Measurements from ENCODE around the gene SCN1A. TPM values are rescaled to one million over a fixed set of nuclear protein-coding genes. Genes with fewer than 3 reads are reported as not detected.

SCN1A gene
- total and polyA plus RNA-seq, 4 donors, result 2.1 to 32.6 (median 14.5) TPM

GRCh38 chr2:166091439-166091838, 36.4 kb downstream of the SCN1A start:
- Histone ChIP-seq H3K9ac (ENCODE audit: insufficient read depth in 1 of 2, low read length in 2 of 2) (no peak overlapping the region), H3K9me3 (ENCODE audit: control insufficient read depth in 4 of 4, insufficient read depth in 3 of 4, low read length in 3 of 4) (no peaks in the 10 kb centered on the region), H3K27ac (ENCODE audit: low read depth in 1 of 2, low read length in 1 of 2) (no peak overlapping the region), H3K4me1 (ENCODE audit: control insufficient read depth in 5 of 5, insufficient read depth in 5 of 5, low read length in 5 of 5) (no peaks in the 10 kb centered on the region), H3K36me3 (ENCODE audit: control insufficient read depth in 4 of 4, insufficient read depth in 4 of 4, low read length in 4 of 4) (no peaks in the 10 kb centered on the region), H3K4me3 (no peak overlapping the region), H3K27me3 (ENCODE audit: control insufficient read depth in 3 of 3, insufficient read depth in 3 of 3, low read length in 2 of 3) (no peaks in the 10 kb centered on the region)
- TF ChIP-seq CTCF (IDR thresholded peaks at IDR 0.05; ENCODE audit: control extremely low read depth, extremely low read depth), result no peak
- 45 to 47% methylated on average over 3 of the region's 3 CpGs for WGBS, 2 donors
- DNase-seq (peak in 1 of 3 donors; percentile 30), ATAC-seq (ENCODE audit: insufficient read depth, low FRiP score) (no peak)

- H3K36me3 ChIP-seq (ENCODE audit: control insufficient read depth in 4 of 4, insufficient read depth in 4 of 4, low read length in 4 of 4), result no peaks in the 10 kb centered on the region
- H3K4me3 ChIP-seq, result no peak overlapping the region
- H3K9me3 ChIP-seq (ENCODE audit: control insufficient read depth in 4 of 4, insufficient read depth in 3 of 4, low read length in 3 of 4), result no peaks in the 10 kb centered on the region
- no peaks in the 10 kb centered on the region for H3K4me1 ChIP-seq (ENCODE audit: control insufficient read depth in 5 of 5, insufficient read depth in 5 of 5, low read length in 5 of 5)
- no peak overlapping the region for H3K27ac ChIP-seq (ENCODE audit: low read depth in 1 of 2, low read length in 1 of 2)
- no peaks in the 10 kb centered on the region for H3K27me3 ChIP-seq (ENCODE audit: control insufficient read depth in 3 of 3, insufficient read depth in 3 of 3, low read length in 2 of 3)
- no peak for TF ChIP-seq CTCF (IDR thresholded peaks at IDR 0.05; ENCODE audit: control extremely low read depth, extremely low read depth)
- ATAC-seq (ENCODE audit: insufficient read depth, low FRiP score) (no peak), DNase-seq (peak in 1 of 3 donors; percentile 40)
- H3K9ac ChIP-seq (ENCODE audit: insufficient read depth in 1 of 2, low read length in 2 of 2), result no peak overlapping the region
- 19 to 38% methylated on average over 5 of the region's 5 CpGs for WGBS, 2 donors
These were observed 36.9 kb downstream of the SCN1A start for GRCh38 chr2:166090908-166091307.

- DNase-seq (peak in 1 of 3 donors; percentile 30), ATAC-seq (ENCODE audit: insufficient read depth, low FRiP score) (no peak)
- no peak for TF ChIP-seq CTCF (IDR thresholded peaks at IDR 0.05; ENCODE audit: control extremely low read depth, extremely low read depth)
- H3K27ac ChIP-seq (ENCODE audit: low read depth in 1 of 2, low read length in 1 of 2), result no peak overlapping the region
- no peak overlapping the region for H3K4me3 ChIP-seq
- no peaks in the 10 kb centered on the region for H3K9me3 ChIP-seq (ENCODE audit: control insufficient read depth in 4 of 4, insufficient read depth in 3 of 4, low read length in 3 of 4)
- no peaks in the 10 kb centered on the region for H3K4me1 ChIP-seq (ENCODE audit: control insufficient read depth in 5 of 5, insufficient read depth in 5 of 5, low read length in 5 of 5)
- H3K27me3 ChIP-seq (ENCODE audit: control insufficient read depth in 3 of 3, insufficient read depth in 3 of 3, low read length in 2 of 3), result no peaks in the 10 kb centered on the region
- no peaks in the 10 kb centered on the region for H3K36me3 ChIP-seq (ENCODE audit: control insufficient read depth in 4 of 4, insufficient read depth in 4 of 4, low read length in 4 of 4)
- 75 to 85% methylated on average over 2 of the region's 2 CpGs for WGBS, 2 donors
- H3K9ac ChIP-seq (ENCODE audit: insufficient read depth in 1 of 2, low read length in 2 of 2), result no peak overlapping the region
These were observed 37.5 kb downstream of the SCN1A start for GRCh38 chr2:166090346-166090745.

- no peak for TF ChIP-seq CTCF (IDR thresholded peaks at IDR 0.05; ENCODE audit: control extremely low read depth, extremely low read depth)
- Histone ChIP-seq H3K9ac (ENCODE audit: insufficient read depth in 1 of 2, low read length in 2 of 2) (no peak overlapping the region), H3K9me3 (ENCODE audit: control insufficient read depth in 4 of 4, insufficient read depth in 3 of 4, low read length in 3 of 4) (no peaks in the 10 kb centered on the region), H3K4me1 (ENCODE audit: control insufficient read depth in 5 of 5, insufficient read depth in 5 of 5, low read length in 5 of 5) (peaks cover 0 to under 1% (median 0%) of the 10 kb centered on the region in 5 donors), H3K36me3 (ENCODE audit: control insufficient read depth in 4 of 4, insufficient read depth in 4 of 4, low read length in 4 of 4) (no peaks in the 10 kb centered on the region), H3K27ac (ENCODE audit: low read depth in 1 of 2, low read length in 1 of 2) (no peak overlapping the region), H3K4me3 (no peak overlapping the region), H3K27me3 (ENCODE audit: control insufficient read depth in 3 of 3, insufficient read depth in 3 of 3, low read length in 2 of 3) (no peaks in the 10 kb centered on the region)
- 78 to 81% methylated on average over 3 of the region's 3 CpGs for WGBS, 2 donors
- no peak for DNase-seq
- no peak for ATAC-seq (ENCODE audit: insufficient read depth, low FRiP score)
These were observed 39.2 kb downstream of the SCN1A start for GRCh38 chr2:166088634-166089033.
